Activated B cell treated with CpG ODN at 0.5 μM for 24 hours (primary cell): ENCODE results near the gene GTF3C6. TPM values are rescaled to one million over a fixed set of nuclear protein-coding genes. Genes with fewer than 3 reads are reported as not detected.

Experiments
- ATAC-seq: fragments of 200-7000 bp; cut with Tn5 transposase; one replicate; pipeline ENCODE4 v1.10.0; 2021; ENCODE audit warnings: low read depth, mild to moderate bottlenecking, moderate library complexity
- CTCF ChIA-PET: fragments of 350-600 bp; sonication (Branson Sonifier 250); formaldehyde crosslinking; loops from one replicate; lab custom pipeline; 2021; ENCODE audit warnings: antibody characterized with exemption; lab: Charles Lee
- POLR2A ChIA-PET: fragments of 350-600 bp; sonication (Branson Sonifier 250); formaldehyde crosslinking; loops from one replicate; lab custom pipeline; 2021; ENCODE audit warnings: antibody characterized with exemption; lab: Charles Lee
- DNase-seq: peaks from one replicate; pipeline ENCODE4 v3.0.0; 2022
- H3K27ac Mint-ChIP-seq: one replicate; pipeline ENCODE4 v1.8.0; 2020; ENCODE audit warnings: mixed read lengths
- H3K27me3 Mint-ChIP-seq: one replicate; pipeline ENCODE4 v1.8.0; 2021; ENCODE audit warnings: mixed read lengths
- H3K36me3 Mint-ChIP-seq: one replicate; pipeline ENCODE4 v1.8.0; 2021; ENCODE audit warnings: low read depth, mixed read lengths
- H3K4me1 Mint-ChIP-seq: one replicate; pipeline ENCODE4 v1.8.0; 2021; ENCODE audit warnings: mixed read lengths
- H3K4me3 Mint-ChIP-seq: one replicate; pipeline ENCODE4 v1.8.0; 2020; ENCODE audit warnings: mild to moderate bottlenecking, mixed read lengths
- H3K9me3 Mint-ChIP-seq: one replicate; pipeline ENCODE4 v1.8.0; 2020; ENCODE audit warnings: mixed read lengths
- CTCF ChIP-seq: fragments of 200-600 bp; IDR thresholded peaks from one replicate; pipeline ENCODE4 v1.8.0; 2022; ENCODE audit warnings: antibody characterized with exemption, mild to moderate bottlenecking
- intact Hi-C: fragments of 100-400 bp; cut with micrococcal nuclease; formaldehyde crosslinking; loops from one replicate; pipeline ENCODE4 v1.15.1; 2024
- total RNA-seq: library from RNA; stranded (reverse); gene quantifications from 2 replicates; pipeline ENCODE4 v1.2.3, GENCODE V29; 2022

The GTF3C6 gene
- total RNA-seq, 1 donor from 2014 or later: 76.7 TPM

- Mint-ChIP-seq H3K4me1 (peaks cover 9% of the 10 kb centered on the region), H3K27me3 (no peaks in the 10 kb centered on the region), H3K4me3 (no peak overlapping the region), H3K27ac (no peak overlapping the region), H3K36me3 (no peaks in the 10 kb centered on the region), H3K9me3 (no peaks in the 10 kb centered on the region)
- CTCF ChIA-PET: no interaction called here
- TF ChIP-seq CTCF: no peak
- intact Hi-C loops: no loop called here
- POLR2A ChIA-PET: no interaction called here
- ATAC-seq (no peak), DNase-seq (no peak)
Measured at GRCh38 chr6:110935171-110935570, 23.3 kb upstream of the GTF3C6 start.

DNA sequence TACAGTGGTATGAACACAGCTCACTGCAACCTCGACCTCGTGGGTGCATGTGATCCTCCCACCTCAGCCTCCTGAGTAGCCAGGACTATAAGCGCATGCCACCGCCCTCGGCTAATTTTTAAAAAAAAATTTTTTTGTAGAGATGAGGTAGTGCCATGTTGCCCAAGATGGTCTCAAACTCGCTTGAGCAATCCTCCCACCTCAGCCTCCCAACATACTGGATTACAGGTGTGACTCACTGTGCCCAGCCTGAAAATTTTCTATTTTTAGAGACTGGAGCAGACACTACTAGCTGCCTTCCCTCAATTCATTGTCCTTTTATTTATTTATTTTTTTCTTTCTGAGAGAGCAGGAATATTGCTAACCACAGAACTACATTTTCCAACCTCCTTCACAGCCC is 20.3 kb upstream of the GTF3C6 start:
- DNase-seq: no peak
- H3K4me1 Mint-ChIP-seq: peaks cover 9% of the 10 kb centered on the region
- H3K27ac Mint-ChIP-seq: no peak overlapping the region
- no peaks in the 10 kb centered on the region for H3K9me3 Mint-ChIP-seq
- intact Hi-C loops: no loop called here
- H3K27me3 Mint-ChIP-seq: no peaks in the 10 kb centered on the region
- no peak for ATAC-seq
- POLR2A ChIA-PET: no interaction called here
- no peak overlapping the region for H3K4me3 Mint-ChIP-seq
- TF ChIP-seq CTCF: no peak
- H3K36me3 Mint-ChIP-seq: no peaks in the 10 kb centered on the region
- CTCF ChIA-PET: no interaction called here

- Mint-ChIP-seq H3K9me3 (no peaks in the 10 kb centered on the region), H3K4me1 (peaks cover 4% of the 10 kb centered on the region), H3K36me3 (no peaks in the 10 kb centered on the region), H3K4me3 (no peak overlapping the region), H3K27me3 (no peaks in the 10 kb centered on the region), H3K27ac (no peak overlapping the region)
- intact Hi-C loops: no loop called here
- ChIA-PET POLR2A (interaction anchor here (0.6 kb wide), 1 partner anchor 37 kb away, joined by 4 read pairs; no protein-coding TSS in a partner anchor), CTCF (no interaction called here)
- no peak for DNase-seq
- TF ChIP-seq CTCF: no peak
- ATAC-seq: no peak
Measured at GRCh38 chr6:110939429-110940200, 18.9 kb upstream of the GTF3C6 start.

DNA sequence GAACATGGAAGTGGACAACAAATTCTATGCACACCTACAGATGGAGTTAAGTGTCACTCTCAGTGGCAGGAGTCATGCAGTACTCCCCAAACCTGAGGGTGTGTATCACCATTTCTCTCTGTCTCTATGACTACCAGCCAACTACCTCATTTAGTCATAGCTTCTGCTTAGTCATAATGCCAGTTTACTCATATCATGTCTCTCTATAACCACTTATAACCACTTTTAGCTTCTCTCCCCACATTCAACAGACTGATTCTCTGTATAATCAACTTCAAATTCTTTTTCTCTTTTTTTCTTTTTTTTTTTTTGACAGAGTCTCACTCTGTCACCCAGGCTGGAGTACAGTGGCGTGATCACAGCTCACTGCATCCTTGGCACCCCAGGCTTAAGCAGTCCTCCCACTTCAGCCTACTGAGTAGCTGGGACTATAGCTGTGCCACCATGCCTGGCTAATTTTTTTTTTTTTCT is 13.8 kb upstream of the GTF3C6 start:
- DNase-seq (peak; percentile 21), ATAC-seq (peak; percentile 94)
- TF ChIP-seq CTCF: no peak
- Mint-ChIP-seq H3K9me3 (no peaks in the 10 kb centered on the region), H3K27ac (peak overlapping the region; percentile 82), H3K4me3 (no peak overlapping the region), H3K4me1 (peaks cover 6% of the 10 kb centered on the region), H3K27me3 (no peaks in the 10 kb centered on the region), H3K36me3 (no peaks in the 10 kb centered on the region)
- intact Hi-C loops: loop anchor here (1.0 kb wide), 5 partner anchors 10 to 133 kb away; partner anchors contain the start of genes AMD1, CDK19 and GTF3C6
- POLR2A ChIA-PET: interaction anchor here (0.6 to 2.1 kb wide), 11 partner anchors 14 to 751 kb away, joined by 3 to 33 read pairs (median 4); partner anchors contain the start of genes AMD1, CDK19, GTF3C6 and RPF2
- CTCF ChIA-PET: interaction anchor here (1.6 to 3.0 kb wide), 3 partner anchors 67 to 416 kb away, joined by 4 to 10 read pairs (median 8); no protein-coding TSS in a partner anchor

DNA sequence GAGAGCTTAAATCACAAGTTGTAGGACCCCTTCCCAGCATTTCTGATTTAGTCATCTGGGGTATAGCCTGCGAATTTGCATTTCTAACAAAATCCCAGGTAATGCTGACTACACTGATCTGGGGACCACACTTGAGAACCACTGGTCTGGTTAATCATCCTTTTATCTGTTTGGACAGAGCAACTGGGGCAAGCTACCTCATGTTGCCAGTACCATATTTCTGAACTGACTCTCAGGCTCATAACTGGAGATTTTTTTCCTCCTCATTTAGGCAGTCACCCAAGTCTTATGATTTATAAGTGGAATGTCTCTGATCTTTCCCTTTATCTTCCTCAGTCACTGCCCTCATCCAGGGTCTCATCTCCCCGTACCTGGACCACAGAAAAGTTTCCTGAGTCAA is 12.0 kb upstream of the GTF3C6 start:
- intact Hi-C loops: no loop called here
- DNase-seq (no peak), ATAC-seq (no peak)
- Mint-ChIP-seq H3K4me3 (no peak overlapping the region), H3K27ac (no peak overlapping the region), H3K27me3 (no peaks in the 10 kb centered on the region), H3K36me3 (no peaks in the 10 kb centered on the region), H3K4me1 (peaks cover 6% of the 10 kb centered on the region), H3K9me3 (no peaks in the 10 kb centered on the region)
- POLR2A ChIA-PET: interaction anchor here (1.0 kb wide), 1 partner anchor 72 kb away, joined by 3 read pairs; the partner anchor contains the start of gene AMD1
- CTCF ChIA-PET: interaction anchor here (0.6 to 1.4 kb wide), 4 partner anchors 48 to 264 kb away, joined by 3 to 10 read pairs (median 3); no protein-coding TSS in a partner anchor
- no peak for TF ChIP-seq CTCF
